ACHN (cell line): ENCODE results near the gene CTR9.

ENCODE experiments used
- DNase-seq: peaks from one replicate; pipeline ENCODE4 v3.0.0-alpha.2; 2015
- in situ Hi-C: cut with HindIII; loops from 2 replicates; pipeline ENCODE4 v1.10.0; 2017; ENCODE audit warnings: low sequenced_read_pairs, low pct_ligation_motif_present, low pct_unique_long_range_greater_than_20kb

Gene CTR9

GRCh38 chr11:10774811-10775210 lies 23.8 kb downstream of the CTR9 start:
- in situ Hi-C loops, result no loop called here
- DNase-seq, result no peak

- DNase-seq, result no peak
- in situ Hi-C loops, result no loop called here
Observed at GRCh38 chr11:10777393-10777793, 26.3 kb downstream of the CTR9 start.

- DNase-seq, result no peak
- in situ Hi-C loops, result no loop called here
Observed at GRCh38 chr11:10777806-10778205, 26.8 kb downstream of the CTR9 start.

GRCh38 chr11:10778217-10778970 lies 27.3 kb downstream of the CTR9 start:
- in situ Hi-C loops, result no loop called here

GRCh38 chr11:10779086-10779485 lies 28.0 kb downstream of the CTR9 start:
- DNase-seq, result no peak
- in situ Hi-C loops, result no loop called here

More at GRCh38 chr11:10778217-10778970, 27.3 kb downstream of the CTR9 start:
- no peak for DNase-seq

GRCh38 chr11:10780040-10780439 lies 29.0 kb downstream of the CTR9 start:
- in situ Hi-C loops, result no loop called here
- no peak for DNase-seq

GRCh38 chr11:10784232-10785145 lies 33.4 kb downstream of the CTR9 start:
- in situ Hi-C loops, result no loop called here

GRCh38 chr11:10785146-10785474 lies 34.1 kb downstream of the CTR9 start:
- in situ Hi-C loops, result no loop called here
- no peak for DNase-seq

More at GRCh38 chr11:10784232-10785145, 33.4 kb downstream of the CTR9 start:
- no peak for DNase-seq

GRCh38 chr11:10786451-10786850 lies 35.4 kb downstream of the CTR9 start:
- no peak for DNase-seq
- in situ Hi-C loops, result no loop called here

GRCh38 chr11:10792385-10793068 lies 41.5 kb downstream of the CTR9 start:
- DNase-seq, result peak; percentile 80
- in situ Hi-C loops, result no loop called here

GRCh38 chr11:10793470-10794255 lies 42.6 kb downstream of the CTR9 start:
- no peak for DNase-seq
- in situ Hi-C loops, result no loop called here

GRCh38 chr11:10796191-10796590 lies 45.1 kb downstream of the CTR9 start:
- DNase-seq, result no peak
- in situ Hi-C loops, result no loop called here

- DNase-seq, result no peak
- in situ Hi-C loops, result no loop called here
Observed at GRCh38 chr11:10797001-10797400, 46.0 kb downstream of the CTR9 start.

GRCh38 chr11:10797531-10797930 lies 46.5 kb downstream of the CTR9 start:
- DNase-seq, result no peak
- in situ Hi-C loops, result no loop called here

- in situ Hi-C loops, result no loop called here
- DNase-seq, result no peak
Observed at GRCh38 chr11:10798330-10798928, 47.4 kb downstream of the CTR9 start.

GRCh38 chr11:10800292-10800691 lies 49.2 kb downstream of the CTR9 start:
- in situ Hi-C loops, result no loop called here
- DNase-seq, result no peak

GRCh38 chr11:10803676-10804075 lies 52.6 kb downstream of the CTR9 start:
- no peak for DNase-seq
- in situ Hi-C loops, result no loop called here

- in situ Hi-C loops, result no loop called here
- no peak for DNase-seq
Observed at GRCh38 chr11:10805741-10806140, 54.7 kb downstream of the CTR9 start.
